GM12891 (cell line): ENCODE results near the gene RELA.
"Not testable (repeated sequence)": the region's sequence is repeated elsewhere in the genome, so short reads cannot be mapped to it uniquely, and the experiment has no call there.

ENCODE experiments used
- DNase-seq: peaks from one replicate; pipeline ENCODE4 v3.0.0; 2011; ENCODE audit warnings: low spot score; ENCODE audit not compliant: insufficient read length
- FAIRE-seq: peaks from 2 replicates; lab custom pipeline; 2011; peaks lifted over from hg19 to GRCh38; lab: Jason Lieb, UNC
- PAX5 ChIP-seq: IDR thresholded peaks from 2 replicates; pipeline ENCODE4 v1.6.1; 2011; ENCODE audit warnings: low read length, moderate library complexity, mild to moderate bottlenecking; ENCODE audit not compliant: insufficient read depth, severe bottlenecking
- POLR2A ChIP-seq: IDR thresholded peaks from 2 replicates; pipeline ENCODE4 v1.6.1; 2011; ENCODE audit warnings: low read depth, low read length, control low read depth
- POLR2AphosphoS5 ChIP-seq: IDR thresholded peaks from 2 replicates; pipeline ENCODE4 v1.6.1; 2011; ENCODE audit warnings: low read depth, low read length, control low read depth
- POU2F2 ChIP-seq: IDR thresholded peaks from 2 replicates; pipeline ENCODE4 v1.6.1; 2011; ENCODE audit warnings: low read depth, mild to moderate bottlenecking, control low read depth, low read length, moderate library complexity
- SPI1 ChIP-seq: IDR thresholded peaks from 2 replicates; pipeline ENCODE4 v1.6.1; 2011; ENCODE audit warnings: low read depth, low read length, control low read depth
- TAF1 ChIP-seq: IDR thresholded peaks from 2 replicates; pipeline ENCODE4 v1.6.1; 2011; ENCODE audit warnings: low read depth, low read length, control low read depth

The RELA gene

DNA sequence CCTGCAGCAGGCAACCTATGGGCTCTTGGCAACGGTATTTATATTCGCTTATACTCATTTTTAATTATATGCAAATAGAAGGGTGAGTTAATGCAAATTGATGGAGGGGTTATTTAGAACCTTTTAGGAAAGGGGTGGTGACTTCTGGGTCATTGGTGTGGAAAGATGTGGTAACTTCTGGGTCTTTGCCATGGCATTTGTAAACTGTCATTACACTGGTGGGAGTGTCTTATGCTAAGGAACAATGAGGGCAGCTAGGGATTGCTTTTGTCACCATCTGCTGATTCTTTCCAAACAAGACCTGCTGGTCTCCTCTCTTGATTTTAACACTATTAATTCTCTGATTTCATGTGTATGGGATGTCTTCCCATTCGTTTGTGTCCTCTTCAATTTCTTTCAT, 37.7 kb upstream of the RELA start:
- FAIRE-seq (peak; percentile 52), DNase-seq (no peak)
- no peak for TF ChIP-seq SPI1
- TF ChIP-seq POLR2A, result no peak
- TF ChIP-seq TAF1, result no peak
- no peak for TF ChIP-seq POU2F2
- no peak for TF ChIP-seq POLR2AphosphoS5
- TF ChIP-seq PAX5, result no peak

DNA sequence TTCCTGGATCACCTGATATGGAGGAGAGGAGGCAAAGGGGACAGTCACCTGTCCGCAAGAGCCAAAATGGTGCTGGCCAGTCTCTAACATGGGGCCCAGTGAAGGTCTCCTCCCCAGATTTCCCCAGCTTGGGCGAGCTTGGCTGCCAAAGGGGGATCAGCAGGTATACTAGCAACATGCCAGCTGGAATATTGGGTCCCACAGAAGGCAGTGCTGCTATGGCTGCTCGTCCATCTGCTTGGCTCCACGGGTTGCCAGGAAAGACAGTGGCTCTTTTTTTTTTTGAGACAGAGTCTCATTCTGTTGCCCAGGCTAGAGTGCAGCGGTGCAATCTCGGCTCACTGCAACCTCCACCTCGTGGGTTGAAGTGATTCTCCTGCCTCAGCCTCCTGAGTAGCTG, 36.6 kb upstream of the RELA start:
- DNase-seq (no peak), FAIRE-seq (no peak)
- TF ChIP-seq POLR2A (no peak), POLR2AphosphoS5 (no peak), TAF1 (no peak), PAX5 (no peak), SPI1 (no peak), POU2F2 (no peak)

DNA sequence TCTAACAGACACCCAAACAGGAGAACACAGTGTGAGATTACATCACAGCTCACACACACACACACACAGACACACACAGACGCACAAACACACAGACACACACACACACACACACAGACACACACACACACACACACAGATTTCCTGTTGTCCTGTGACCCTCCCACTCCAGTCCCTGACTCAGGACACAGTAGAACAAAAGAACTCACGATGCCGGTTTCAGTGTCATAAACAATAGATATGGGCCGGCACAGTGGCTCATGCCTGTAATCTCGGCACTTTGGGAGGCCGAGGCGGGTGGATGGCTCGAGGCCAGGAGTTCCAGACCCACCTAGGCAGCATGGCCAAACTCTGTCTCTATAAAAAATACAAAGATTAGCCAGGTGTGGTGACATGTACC, 35.5 kb upstream of the RELA start:
- FAIRE-seq (no peak), DNase-seq (no peak)
- TF ChIP-seq PAX5 (no peak), POLR2AphosphoS5 (no peak), POU2F2 (no peak), SPI1 (no peak), POLR2A (no peak), TAF1 (no peak)

DNA sequence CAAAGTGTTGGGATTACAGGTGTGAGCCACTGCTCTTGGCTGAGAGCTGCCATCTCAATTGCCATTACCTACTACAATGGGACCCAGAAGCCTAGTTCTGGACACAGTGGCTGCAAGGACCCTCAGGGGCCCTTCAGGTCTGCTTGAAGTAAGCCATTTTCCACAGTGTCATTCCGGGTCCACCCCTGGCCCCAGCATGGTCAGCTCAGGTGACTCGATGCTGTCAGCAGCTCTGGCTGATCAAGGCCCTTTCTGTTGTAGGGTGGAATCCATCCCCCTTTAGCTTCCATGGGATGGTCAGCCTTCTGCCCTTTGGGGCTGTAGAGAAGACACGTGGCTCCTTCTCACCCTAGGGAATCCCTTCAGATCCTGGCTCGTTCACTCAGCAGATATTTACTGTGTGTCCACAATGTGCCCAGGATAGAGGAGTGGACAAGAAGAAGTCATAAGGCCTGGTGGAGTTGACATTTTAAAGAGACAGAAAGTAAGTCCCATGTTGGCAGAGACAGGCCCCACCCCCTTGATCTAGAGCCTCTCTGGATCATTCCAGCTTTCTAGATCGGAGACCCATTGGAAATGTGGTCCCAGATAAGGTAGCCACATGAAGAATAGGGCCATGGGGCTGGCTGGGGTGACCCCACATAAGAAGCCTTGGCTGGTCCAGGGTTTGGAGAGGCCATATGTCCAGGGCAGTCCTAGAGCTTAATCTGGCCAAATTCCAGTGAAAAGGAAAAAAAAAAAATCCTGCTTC, 34.3 kb upstream of the RELA start:
- no peak for DNase-seq
- no peak for FAIRE-seq
- TF ChIP-seq PAX5, result no peak
- no peak for TF ChIP-seq POLR2A
- no peak for TF ChIP-seq SPI1
- TF ChIP-seq TAF1, result no peak
- TF ChIP-seq POU2F2, result no peak
- no peak for TF ChIP-seq POLR2AphosphoS5

DNA sequence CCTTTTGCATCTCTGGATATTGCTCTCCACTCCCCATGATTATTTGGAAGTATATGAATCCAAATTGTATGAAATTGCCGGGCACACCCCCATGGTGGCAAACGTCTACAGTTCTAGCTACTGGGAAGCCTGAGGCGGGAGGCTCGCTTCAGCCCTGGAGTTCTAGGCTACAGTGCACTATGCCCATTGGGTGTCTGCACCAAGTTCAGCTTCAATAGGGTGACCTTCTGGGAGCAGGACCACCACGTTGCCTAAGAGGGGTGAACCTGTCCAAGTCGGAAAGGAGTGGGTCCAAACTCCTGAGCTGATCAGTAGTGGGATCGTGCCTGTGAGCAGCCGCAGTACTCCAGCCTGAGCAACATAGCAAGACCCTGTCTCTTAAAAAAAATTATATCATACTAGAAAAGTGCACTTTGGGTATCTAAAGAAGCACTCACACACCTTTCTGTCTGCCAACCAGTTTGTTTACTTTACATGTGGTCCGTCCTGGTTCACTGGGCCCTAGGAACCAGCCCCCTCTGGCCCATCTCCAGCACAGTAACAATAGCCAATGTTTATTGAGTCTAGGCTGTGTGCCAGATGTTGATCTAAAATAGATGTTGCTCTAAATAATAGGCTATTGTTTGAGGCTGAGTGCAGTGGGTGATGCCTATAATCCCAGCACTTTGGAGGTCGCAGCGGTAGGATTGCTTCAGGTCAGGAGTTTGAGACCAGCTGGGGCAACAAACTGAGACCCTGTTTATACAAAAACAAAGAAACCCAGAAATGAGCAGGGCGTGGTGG, 32.9 kb upstream of the RELA start:
- FAIRE-seq (no peak), DNase-seq (no peak)
- no peak for TF ChIP-seq PAX5
- no peak for TF ChIP-seq POLR2AphosphoS5
- no peak for TF ChIP-seq POLR2A
- no peak for TF ChIP-seq POU2F2
- TF ChIP-seq TAF1, result no peak
- TF ChIP-seq SPI1, result no peak

DNA sequence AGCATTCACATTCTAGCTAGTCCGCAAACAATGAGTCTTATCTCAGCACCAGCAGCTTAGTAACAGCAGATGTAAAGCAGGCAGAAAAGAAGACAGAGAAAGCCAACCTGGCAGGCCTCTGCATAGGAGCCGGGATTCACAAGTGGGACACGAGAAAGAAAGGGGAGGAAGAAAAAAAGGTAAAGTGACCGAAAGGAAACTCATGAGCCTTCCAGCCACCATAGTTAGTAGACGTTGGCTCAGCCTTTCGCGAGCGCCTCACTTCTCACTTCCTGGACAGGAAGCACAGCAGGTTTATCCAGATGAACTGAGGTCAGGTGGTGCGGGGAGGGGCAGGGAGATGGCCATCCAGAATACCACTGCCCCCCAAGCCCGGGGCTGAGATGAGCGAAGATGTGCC, 29.7 kb upstream of the RELA start:
- no peak for TF ChIP-seq SPI1
- TF ChIP-seq PAX5, result no peak
- TF ChIP-seq POU2F2, result no peak
- no peak for TF ChIP-seq TAF1
- no peak for TF ChIP-seq POLR2AphosphoS5
- no peak for TF ChIP-seq POLR2A
- DNase-seq (no peak), FAIRE-seq (no peak)

DNA sequence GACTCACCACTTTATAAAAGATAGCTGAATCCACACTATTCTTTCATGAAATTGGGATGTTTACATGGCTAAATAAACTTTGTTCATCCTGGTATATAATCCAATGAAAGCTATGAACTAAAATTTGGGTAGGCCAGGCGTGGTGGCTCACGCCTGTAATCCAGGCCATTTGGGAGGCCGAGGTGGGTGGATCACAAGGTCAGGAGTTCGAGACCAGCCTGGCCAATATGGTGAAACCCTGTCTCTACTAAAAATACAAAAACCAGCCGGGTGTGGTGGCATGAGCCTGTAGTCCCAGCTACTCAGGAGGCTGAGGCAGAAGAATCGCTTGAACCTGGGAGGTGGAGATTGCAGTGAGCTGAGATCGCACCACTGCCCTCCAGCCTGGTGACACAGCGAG, 29.1 kb upstream of the RELA start:
- FAIRE-seq, DNase-seq: not testable (repeated sequence)

DNA sequence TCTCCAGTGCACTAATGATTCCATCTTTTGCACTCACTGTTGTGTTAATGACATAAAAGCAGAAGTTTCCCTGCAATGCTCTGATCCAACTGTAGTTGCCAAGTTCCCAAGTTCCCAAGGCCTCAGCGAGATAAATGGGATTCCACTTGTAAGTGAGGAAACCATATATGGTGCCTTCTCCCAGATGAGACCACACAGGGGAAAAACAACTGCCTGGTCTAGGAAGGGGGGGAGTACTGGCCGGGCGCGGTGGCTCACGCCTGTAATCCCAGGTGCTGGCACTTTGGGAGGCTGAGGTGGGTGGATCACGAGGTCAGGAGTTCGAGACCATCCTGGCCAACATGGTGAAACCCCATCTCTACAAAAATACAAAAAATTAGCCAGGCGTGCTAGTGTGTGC, 23.3 kb upstream of the RELA start:
- TF ChIP-seq POLR2A (no peak), SPI1 (no peak), POLR2AphosphoS5 (no peak), POU2F2 (no peak), PAX5 (no peak), TAF1 (no peak)
- FAIRE-seq, result no peak
- no peak for DNase-seq

DNA sequence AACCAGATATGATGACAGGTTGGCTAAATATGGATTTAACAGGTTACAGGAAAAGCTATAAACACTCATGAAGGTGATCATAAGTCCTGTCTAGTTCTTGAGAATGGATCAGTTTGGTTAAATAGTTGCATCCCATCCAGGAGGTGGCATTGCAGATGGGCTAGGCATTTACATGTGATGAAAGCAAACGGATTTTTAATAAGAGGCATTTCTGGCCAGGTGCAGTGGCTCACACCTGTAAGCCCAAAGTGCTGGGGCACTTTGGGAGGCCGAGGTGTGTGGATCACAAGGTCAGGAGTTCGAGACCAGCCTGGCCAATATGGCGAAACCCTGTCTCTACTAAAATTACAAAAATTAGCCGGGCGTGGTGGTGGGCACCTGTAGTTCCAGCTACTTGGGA, 20.8 kb upstream of the RELA start:
- FAIRE-seq, DNase-seq: not testable (repeated sequence)

DNA sequence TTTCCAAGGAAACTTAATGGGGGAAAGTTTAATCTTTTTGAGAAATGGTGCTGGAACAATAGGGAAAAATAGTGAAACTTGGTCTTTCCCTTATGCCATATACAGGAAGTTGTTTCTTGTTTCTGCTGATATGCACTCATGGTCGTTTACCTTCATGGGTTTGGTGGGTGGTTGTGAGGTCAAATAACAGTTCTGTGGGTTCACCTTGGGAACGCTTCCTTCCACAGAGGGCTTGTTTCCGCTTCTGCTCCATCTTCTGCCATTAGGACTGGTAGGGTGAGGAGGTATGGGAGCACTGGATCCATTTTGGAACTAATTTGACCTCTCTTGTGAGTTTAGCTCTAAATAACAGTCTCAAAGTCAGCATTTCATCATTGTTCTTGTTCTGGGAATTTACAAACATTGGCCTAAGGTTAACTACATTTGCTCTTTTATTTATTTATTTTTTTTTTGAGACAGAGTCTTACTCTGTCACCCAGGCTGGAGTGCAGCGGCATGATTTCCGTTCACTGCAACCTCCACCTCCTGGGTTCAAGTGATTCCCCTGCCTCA, 17.6 kb upstream of the RELA start:
- FAIRE-seq (no peak), DNase-seq (no peak)
- TF ChIP-seq POLR2A, result no peak
- no peak for TF ChIP-seq POLR2AphosphoS5
- TF ChIP-seq TAF1, result no peak
- TF ChIP-seq POU2F2, result no peak

DNA sequence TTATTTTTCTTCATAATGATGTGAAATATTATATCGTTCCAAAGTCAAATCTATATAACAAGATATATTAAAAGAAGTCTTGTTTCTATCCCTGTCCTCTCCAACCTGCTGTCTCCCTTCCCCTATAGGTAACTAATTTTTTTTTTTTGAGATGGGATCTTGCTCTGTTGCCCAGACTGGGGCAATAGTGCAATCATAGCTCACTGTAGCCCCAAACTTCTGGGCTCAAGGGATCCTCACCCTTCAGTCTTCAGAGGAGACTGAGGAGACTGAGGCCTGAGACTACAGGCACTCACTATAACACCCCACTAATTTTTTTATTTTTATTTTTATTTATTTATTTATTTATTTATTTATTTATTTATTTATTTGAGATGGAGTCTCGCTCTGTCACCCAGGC, 10.3 kb upstream of the RELA start:
- TF ChIP-seq POLR2A (no peak), PAX5 (no peak), POU2F2 (no peak), TAF1 (no peak), SPI1 (no peak), POLR2AphosphoS5 (no peak)
- DNase-seq (no peak), FAIRE-seq (no peak)
